WTC11 (cell line): ENCODE measurements around the gene SKIC8.

Experiments
- CBFB ChIP-seq: sonication (generic); formaldehyde crosslinking; IDR thresholded peaks from 2 replicates; pipeline ENCODE4 v1.8.1; 2022; ENCODE audit warnings: mild to moderate bottlenecking, low read depth, missing genetic modification reagents
- GABPB1 ChIP-seq: sonication (generic); formaldehyde crosslinking; IDR thresholded peaks from 2 replicates; pipeline ENCODE4 v1.8.1; 2023; ENCODE audit warnings: mild to moderate bottlenecking, missing genetic modification reagents
- KAT7 ChIP-seq: sonication (generic); formaldehyde crosslinking; IDR thresholded peaks from 2 replicates; pipeline ENCODE4 v1.8.1; 2023; ENCODE audit warnings: missing genetic modification reagents, mild to moderate bottlenecking, borderline replicate concordance
- NR3C1 ChIP-seq: sonication (generic); formaldehyde crosslinking; conservative IDR thresholded peaks from 2 replicates; pipeline ENCODE4 v1.8.1; 2023; ENCODE audit warnings: low read depth, mild to moderate bottlenecking, missing genetic modification reagents
- TF ChIP-seq, protein P1 (sequence below): fragments of 200-600 bp; IDR thresholded peaks from 2 replicates; pipeline ENCODE4 v1.8.0; 2022; ENCODE audit warnings: antibody characterized with exemption
- TF ChIP-seq, protein P2 (sequence below): sonication (generic); formaldehyde crosslinking; IDR thresholded peaks from 2 replicates; pipeline ENCODE4 v1.8.1; 2023; ENCODE audit warnings: mild to moderate bottlenecking, missing genetic modification reagents, moderate library complexity
- TF ChIP-seq, protein P3 (sequence below): sonication (generic); formaldehyde crosslinking; IDR thresholded peaks from 2 replicates; pipeline ENCODE4 v1.8.0; 2023; ENCODE audit warnings: missing genetic modification reagents, mild to moderate bottlenecking, borderline replicate concordance
- TF ChIP-seq, protein P4 (sequence below): sonication (generic); formaldehyde crosslinking; conservative IDR thresholded peaks from 2 replicates; pipeline ENCODE4 v1.8.1; 2023; ENCODE audit warnings: mild to moderate bottlenecking, low read depth, missing genetic modification reagents, moderate library complexity

DNA sequence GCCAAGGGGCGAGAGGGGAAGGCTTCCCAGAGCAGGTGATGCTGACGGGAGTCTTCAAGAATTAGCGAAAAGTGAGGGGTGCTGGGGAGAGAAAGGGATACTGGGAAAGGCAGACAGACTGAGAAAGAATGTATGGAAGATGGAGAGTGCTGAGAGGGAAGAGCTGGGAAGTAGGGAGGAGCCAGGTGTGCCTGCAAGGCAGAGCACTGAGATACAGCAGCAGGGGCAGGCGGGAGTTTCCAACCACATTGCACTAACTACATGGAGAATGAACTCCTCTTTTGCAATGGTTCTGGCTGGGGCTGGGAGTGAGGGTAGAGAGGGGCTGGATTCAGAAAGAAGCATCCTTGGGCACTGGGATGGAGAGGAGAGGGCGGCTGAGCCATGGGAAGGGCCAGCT, 24.7 kb upstream of the SKIC8 start:
- TF ChIP-seq, protein P1, sequence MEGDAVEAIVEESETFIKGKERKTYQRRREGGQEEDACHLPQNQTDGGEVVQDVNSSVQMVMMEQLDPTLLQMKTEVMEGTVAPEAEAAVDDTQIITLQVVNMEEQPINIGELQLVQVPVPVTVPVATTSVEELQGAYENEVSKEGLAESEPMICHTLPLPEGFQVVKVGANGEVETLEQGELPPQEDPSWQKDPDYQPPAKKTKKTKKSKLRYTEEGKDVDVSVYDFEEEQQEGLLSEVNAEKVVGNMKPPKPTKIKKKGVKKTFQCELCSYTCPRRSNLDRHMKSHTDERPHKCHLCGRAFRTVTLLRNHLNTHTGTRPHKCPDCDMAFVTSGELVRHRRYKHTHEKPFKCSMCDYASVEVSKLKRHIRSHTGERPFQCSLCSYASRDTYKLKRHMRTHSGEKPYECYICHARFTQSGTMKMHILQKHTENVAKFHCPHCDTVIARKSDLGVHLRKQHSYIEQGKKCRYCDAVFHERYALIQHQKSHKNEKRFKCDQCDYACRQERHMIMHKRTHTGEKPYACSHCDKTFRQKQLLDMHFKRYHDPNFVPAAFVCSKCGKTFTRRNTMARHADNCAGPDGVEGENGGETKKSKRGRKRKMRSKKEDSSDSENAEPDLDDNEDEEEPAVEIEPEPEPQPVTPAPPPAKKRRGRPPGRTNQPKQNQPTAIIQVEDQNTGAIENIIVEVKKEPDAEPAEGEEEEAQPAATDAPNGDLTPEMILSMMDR = no peak
- TF ChIP-seq, protein P2, sequence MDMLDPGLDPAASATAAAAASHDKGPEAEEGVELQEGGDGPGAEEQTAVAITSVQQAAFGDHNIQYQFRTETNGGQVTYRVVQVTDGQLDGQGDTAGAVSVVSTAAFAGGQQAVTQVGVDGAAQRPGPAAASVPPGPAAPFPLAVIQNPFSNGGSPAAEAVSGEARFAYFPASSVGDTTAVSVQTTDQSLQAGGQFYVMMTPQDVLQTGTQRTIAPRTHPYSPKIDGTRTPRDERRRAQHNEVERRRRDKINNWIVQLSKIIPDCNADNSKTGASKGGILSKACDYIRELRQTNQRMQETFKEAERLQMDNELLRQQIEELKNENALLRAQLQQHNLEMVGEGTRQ = no peak
- TF ChIP-seq NR3C1 (no peak), CBFB (no peak), KAT7 (CRISPR knock-in tag) (no peak), GABPB1 (CRISPR knock-in tag) (no peak)
- TF ChIP-seq, protein P3, sequence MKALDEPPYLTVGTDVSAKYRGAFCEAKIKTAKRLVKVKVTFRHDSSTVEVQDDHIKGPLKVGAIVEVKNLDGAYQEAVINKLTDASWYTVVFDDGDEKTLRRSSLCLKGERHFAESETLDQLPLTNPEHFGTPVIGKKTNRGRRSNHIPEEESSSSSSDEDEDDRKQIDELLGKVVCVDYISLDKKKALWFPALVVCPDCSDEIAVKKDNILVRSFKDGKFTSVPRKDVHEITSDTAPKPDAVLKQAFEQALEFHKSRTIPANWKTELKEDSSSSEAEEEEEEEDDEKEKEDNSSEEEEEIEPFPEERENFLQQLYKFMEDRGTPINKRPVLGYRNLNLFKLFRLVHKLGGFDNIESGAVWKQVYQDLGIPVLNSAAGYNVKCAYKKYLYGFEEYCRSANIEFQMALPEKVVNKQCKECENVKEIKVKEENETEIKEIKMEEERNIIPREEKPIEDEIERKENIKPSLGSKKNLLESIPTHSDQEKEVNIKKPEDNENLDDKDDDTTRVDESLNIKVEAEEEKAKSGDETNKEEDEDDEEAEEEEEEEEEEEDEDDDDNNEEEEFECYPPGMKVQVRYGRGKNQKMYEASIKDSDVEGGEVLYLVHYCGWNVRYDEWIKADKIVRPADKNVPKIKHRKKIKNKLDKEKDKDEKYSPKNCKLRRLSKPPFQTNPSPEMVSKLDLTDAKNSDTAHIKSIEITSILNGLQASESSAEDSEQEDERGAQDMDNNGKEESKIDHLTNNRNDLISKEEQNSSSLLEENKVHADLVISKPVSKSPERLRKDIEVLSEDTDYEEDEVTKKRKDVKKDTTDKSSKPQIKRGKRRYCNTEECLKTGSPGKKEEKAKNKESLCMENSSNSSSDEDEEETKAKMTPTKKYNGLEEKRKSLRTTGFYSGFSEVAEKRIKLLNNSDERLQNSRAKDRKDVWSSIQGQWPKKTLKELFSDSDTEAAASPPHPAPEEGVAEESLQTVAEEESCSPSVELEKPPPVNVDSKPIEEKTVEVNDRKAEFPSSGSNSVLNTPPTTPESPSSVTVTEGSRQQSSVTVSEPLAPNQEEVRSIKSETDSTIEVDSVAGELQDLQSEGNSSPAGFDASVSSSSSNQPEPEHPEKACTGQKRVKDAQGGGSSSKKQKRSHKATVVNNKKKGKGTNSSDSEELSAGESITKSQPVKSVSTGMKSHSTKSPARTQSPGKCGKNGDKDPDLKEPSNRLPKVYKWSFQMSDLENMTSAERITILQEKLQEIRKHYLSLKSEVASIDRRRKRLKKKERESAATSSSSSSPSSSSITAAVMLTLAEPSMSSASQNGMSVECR (CRISPR knock-in tag) = no peak
- TF ChIP-seq, protein P4, sequence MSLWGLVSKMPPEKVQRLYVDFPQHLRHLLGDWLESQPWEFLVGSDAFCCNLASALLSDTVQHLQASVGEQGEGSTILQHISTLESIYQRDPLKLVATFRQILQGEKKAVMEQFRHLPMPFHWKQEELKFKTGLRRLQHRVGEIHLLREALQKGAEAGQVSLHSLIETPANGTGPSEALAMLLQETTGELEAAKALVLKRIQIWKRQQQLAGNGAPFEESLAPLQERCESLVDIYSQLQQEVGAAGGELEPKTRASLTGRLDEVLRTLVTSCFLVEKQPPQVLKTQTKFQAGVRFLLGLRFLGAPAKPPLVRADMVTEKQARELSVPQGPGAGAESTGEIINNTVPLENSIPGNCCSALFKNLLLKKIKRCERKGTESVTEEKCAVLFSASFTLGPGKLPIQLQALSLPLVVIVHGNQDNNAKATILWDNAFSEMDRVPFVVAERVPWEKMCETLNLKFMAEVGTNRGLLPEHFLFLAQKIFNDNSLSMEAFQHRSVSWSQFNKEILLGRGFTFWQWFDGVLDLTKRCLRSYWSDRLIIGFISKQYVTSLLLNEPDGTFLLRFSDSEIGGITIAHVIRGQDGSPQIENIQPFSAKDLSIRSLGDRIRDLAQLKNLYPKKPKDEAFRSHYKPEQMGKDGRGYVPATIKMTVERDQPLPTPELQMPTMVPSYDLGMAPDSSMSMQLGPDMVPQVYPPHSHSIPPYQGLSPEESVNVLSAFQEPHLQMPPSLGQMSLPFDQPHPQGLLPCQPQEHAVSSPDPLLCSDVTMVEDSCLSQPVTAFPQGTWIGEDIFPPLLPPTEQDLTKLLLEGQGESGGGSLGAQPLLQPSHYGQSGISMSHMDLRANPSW = no peak
